ACC112 (cell line): ENCODE data around the gene TNNC1.

Source experiments
- H2AFZ ChIP-seq: fragments of 200-600 bp; sonication (generic); one replicate; pipeline ENCODE4 v1.6.0; 2017; ENCODE audit warnings: antibody characterized with exemption, low read length; ENCODE audit not compliant: unreplicated experiment
- H3K27ac ChIP-seq: fragments of 200-600 bp; sonication (generic); 2 replicates; pipeline ENCODE4 v1.5.1; 2014; ENCODE audit warnings: low read depth, mild to moderate bottlenecking, antibody characterized with exemption, low read length, moderate library complexity
- H3K27me3 ChIP-seq: fragments of 200-600 bp; sonication (generic); 2 replicates; pipeline ENCODE4 v1.6.1; 2014; ENCODE audit warnings: mild to moderate bottlenecking, antibody characterized with exemption, low read length, moderate library complexity, mixed read lengths; ENCODE audit not compliant: insufficient read depth
- H3K36me3 ChIP-seq: fragments of 200-600 bp; sonication (generic); 2 replicates; pipeline ENCODE4 v1.6.1; 2016; ENCODE audit warnings: mild to moderate bottlenecking, antibody characterized with exemption, low read length, moderate library complexity, mixed read lengths; ENCODE audit not compliant: insufficient read depth
- H3K4me1 ChIP-seq: fragments of 200-600 bp; sonication (generic); one replicate; pipeline ENCODE4 v1.6.1; 2016; ENCODE audit warnings: low read length, mixed read lengths; ENCODE audit not compliant: insufficient read depth, unreplicated experiment, control insufficient read depth
- H3K4me3 ChIP-seq: fragments of 200-600 bp; sonication (generic); 2 replicates; pipeline ENCODE4 v1.5.1; 2014; ENCODE audit warnings: mild to moderate bottlenecking, low read depth, low read length
- H3K79me2 ChIP-seq: fragments of 200-600 bp; sonication (generic); one replicate; pipeline ENCODE4 v1.6.0; 2016; ENCODE audit warnings: low read length; ENCODE audit not compliant: control insufficient read depth, unreplicated experiment, insufficient read depth

Gene TNNC1

GRCh38 chr3:52492059-52492458 is 38.2 kb upstream of the TNNC1 start:
- H3K27me3 ChIP-seq, result no peaks in the 10 kb centered on the region
- H3K36me3 ChIP-seq, result peaks cover 3% of the 10 kb centered on the region; the same call in 1 of the 2 replicates
- H2AFZ ChIP-seq, result no peak overlapping the region
- H3K27ac ChIP-seq, result no peak overlapping the region
- H3K4me3 ChIP-seq, result no peak overlapping the region
- H3K79me2 ChIP-seq, result no peaks in the 10 kb centered on the region
- H3K4me1 ChIP-seq, result peaks cover 12% of the 10 kb centered on the region

GRCh38 chr3:52490939-52491526 is 37.2 kb upstream of the TNNC1 start:
- H3K27ac ChIP-seq, result no peak overlapping the region
- H3K4me3 ChIP-seq, result no peak overlapping the region
- peaks cover 3% of the 10 kb centered on the region; the same call in 1 of the 2 replicates for H3K36me3 ChIP-seq
- H3K4me1 ChIP-seq, result peaks cover 8% of the 10 kb centered on the region
- no peaks in the 10 kb centered on the region for H3K27me3 ChIP-seq
- no peaks in the 10 kb centered on the region for H3K79me2 ChIP-seq
- no peak overlapping the region for H2AFZ ChIP-seq

- Histone ChIP-seq H3K4me1 (peaks cover under 1% of the 10 kb centered on the region), H3K27ac (no peak overlapping the region), H2AFZ (no peak overlapping the region), H3K4me3 (no peak overlapping the region), H3K36me3 (peaks cover 3% of the 10 kb centered on the region; the same call in 1 of the 2 replicates), H3K79me2 (no peaks in the 10 kb centered on the region), H3K27me3 (no peaks in the 10 kb centered on the region)
Observed at GRCh38 chr3:52490035-52490938, 36.4 kb upstream of the TNNC1 start.

- Histone ChIP-seq H3K27ac (no peak overlapping the region), H3K36me3 (peaks cover 3% of the 10 kb centered on the region; the same call in 1 of the 2 replicates), H3K4me3 (no peak overlapping the region), H3K27me3 (no peaks in the 10 kb centered on the region), H2AFZ (no peak overlapping the region), H3K79me2 (no peaks in the 10 kb centered on the region), H3K4me1 (no peaks in the 10 kb centered on the region)
Observed at GRCh38 chr3:52489453-52489852, 35.6 kb upstream of the TNNC1 start.

GRCh38 chr3:52488746-52489145 is 34.9 kb upstream of the TNNC1 start:
- Histone ChIP-seq H3K27ac (no peak overlapping the region), H3K4me1 (no peaks in the 10 kb centered on the region), H3K79me2 (no peaks in the 10 kb centered on the region), H2AFZ (no peak overlapping the region), H3K4me3 (no peak overlapping the region), H3K27me3 (no peaks in the 10 kb centered on the region), H3K36me3 (peaks cover 3% of the 10 kb centered on the region; the same call in 1 of the 2 replicates)

GRCh38 chr3:52487788-52488691 is 34.2 kb upstream of the TNNC1 start:
- no peak overlapping the region for H2AFZ ChIP-seq
- H3K27me3 ChIP-seq, result no peaks in the 10 kb centered on the region
- H3K4me1 ChIP-seq, result no peaks in the 10 kb centered on the region
- no peaks in the 10 kb centered on the region for H3K79me2 ChIP-seq
- no peak overlapping the region for H3K4me3 ChIP-seq
- no peak overlapping the region for H3K27ac ChIP-seq
- H3K36me3 ChIP-seq, result peaks cover 3% of the 10 kb centered on the region; the same call in 1 of the 2 replicates

- Histone ChIP-seq H3K79me2 (no peaks in the 10 kb centered on the region), H3K4me1 (no peaks in the 10 kb centered on the region), H3K4me3 (no peak overlapping the region), H3K36me3 (peaks cover 7% of the 10 kb centered on the region; the same call in 1 of the 2 replicates), H2AFZ (no peak overlapping the region), H3K27me3 (no peaks in the 10 kb centered on the region), H3K27ac (no peak overlapping the region)
Observed at GRCh38 chr3:52487050-52487787, 33.4 kb upstream of the TNNC1 start.

- Histone ChIP-seq H3K79me2 (no peaks in the 10 kb centered on the region), H3K4me3 (no peak overlapping the region), H2AFZ (no peak overlapping the region), H3K27me3 (no peaks in the 10 kb centered on the region), H3K27ac (no peak overlapping the region), H3K4me1 (no peaks in the 10 kb centered on the region), H3K36me3 (peaks cover 7% of the 10 kb centered on the region; the same call in 1 of the 2 replicates)
Observed at GRCh38 chr3:52484680-52485461, 31.0 kb upstream of the TNNC1 start.

- Histone ChIP-seq H3K4me1 (no peaks in the 10 kb centered on the region), H3K4me3 (no peak overlapping the region), H3K79me2 (no peaks in the 10 kb centered on the region), H2AFZ (no peak overlapping the region), H3K27me3 (no peaks in the 10 kb centered on the region), H3K36me3 (peaks cover 7% of the 10 kb centered on the region; the same call in 1 of the 2 replicates), H3K27ac (no peak overlapping the region)
Observed at GRCh38 chr3:52483577-52484381, 29.9 kb upstream of the TNNC1 start.
